ENCODE data around the gene ITGAV. TPM values are rescaled to one million over a fixed set of nuclear protein-coding genes. Genes with fewer than 3 reads are reported as not detected.

ITGAV gene
- total and polyA plus RNA-seq, 3 donors from 2014 or later, result 23.5 to 93.3 (median 62.2) TPM

DNA sequence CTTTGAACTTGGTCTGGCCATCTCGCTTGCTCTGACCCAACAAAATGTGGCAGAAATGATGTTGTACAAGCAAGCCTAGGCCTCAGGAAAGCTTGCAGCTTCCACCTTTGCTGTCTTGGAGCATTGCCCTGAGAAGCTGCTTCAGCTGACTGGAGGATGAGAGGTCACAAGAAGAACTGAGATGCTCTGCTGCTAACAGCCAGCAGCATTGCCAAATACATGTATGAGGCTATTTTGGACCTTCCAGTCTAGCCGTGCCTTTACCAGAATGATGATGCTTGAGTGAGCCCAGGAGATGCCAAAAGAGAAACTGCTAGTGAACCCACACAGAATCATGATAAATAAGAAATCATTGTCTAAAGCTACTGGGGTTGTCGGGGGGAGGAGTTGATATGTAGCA is 13.2 kb upstream of the ITGAV start:
- no peak for DNase-seq
- H3K9me3 ChIP-seq, result no peaks in the 10 kb centered on the region
- no peaks in the 10 kb centered on the region for H3K4me1 ChIP-seq
- no peak for TF ChIP-seq POLR2A (IDR thresholded peaks at IDR 0.05)
- TF ChIP-seq, protein P1, sequence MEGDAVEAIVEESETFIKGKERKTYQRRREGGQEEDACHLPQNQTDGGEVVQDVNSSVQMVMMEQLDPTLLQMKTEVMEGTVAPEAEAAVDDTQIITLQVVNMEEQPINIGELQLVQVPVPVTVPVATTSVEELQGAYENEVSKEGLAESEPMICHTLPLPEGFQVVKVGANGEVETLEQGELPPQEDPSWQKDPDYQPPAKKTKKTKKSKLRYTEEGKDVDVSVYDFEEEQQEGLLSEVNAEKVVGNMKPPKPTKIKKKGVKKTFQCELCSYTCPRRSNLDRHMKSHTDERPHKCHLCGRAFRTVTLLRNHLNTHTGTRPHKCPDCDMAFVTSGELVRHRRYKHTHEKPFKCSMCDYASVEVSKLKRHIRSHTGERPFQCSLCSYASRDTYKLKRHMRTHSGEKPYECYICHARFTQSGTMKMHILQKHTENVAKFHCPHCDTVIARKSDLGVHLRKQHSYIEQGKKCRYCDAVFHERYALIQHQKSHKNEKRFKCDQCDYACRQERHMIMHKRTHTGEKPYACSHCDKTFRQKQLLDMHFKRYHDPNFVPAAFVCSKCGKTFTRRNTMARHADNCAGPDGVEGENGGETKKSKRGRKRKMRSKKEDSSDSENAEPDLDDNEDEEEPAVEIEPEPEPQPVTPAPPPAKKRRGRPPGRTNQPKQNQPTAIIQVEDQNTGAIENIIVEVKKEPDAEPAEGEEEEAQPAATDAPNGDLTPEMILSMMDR (IDR thresholded peaks at IDR 0.05), result no peak
- H3K4me3 ChIP-seq, result no peak overlapping the region
- no peaks in the 10 kb centered on the region for H3K36me3 ChIP-seq (ENCODE audit: low read depth, missing control alignments)
- intact Hi-C loops (cut with DNase I; ENCODE audit: low total_unique reads), result no loop called here
- H3K27ac ChIP-seq, result no peak overlapping the region
- 79 to 80% methylated on average over 3 of the region's 3 CpGs for WGBS, 2 donors
- no peaks in the 10 kb centered on the region for H3K27me3 ChIP-seq

DNA sequence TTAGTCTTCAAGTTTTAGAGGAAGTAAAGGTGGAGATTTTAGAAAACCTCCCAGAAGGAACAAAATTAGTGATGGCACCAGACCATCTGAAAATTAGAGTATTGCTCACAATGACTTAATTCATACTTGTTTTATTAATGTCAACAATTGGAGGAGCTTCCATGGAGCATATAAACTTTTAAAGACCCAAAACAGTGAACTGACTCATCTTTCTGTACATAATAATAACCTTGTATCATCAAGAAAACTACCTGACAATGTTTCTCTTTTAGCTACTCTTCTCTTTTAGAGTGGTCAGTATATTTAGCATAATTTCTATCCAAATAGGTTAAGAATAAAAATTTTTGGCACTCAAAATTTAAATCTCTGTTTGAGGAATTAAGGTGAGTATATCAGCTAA is 7.2 kb upstream of the ITGAV start:
- Histone ChIP-seq H3K4me1 (no peaks in the 10 kb centered on the region), H3K9me3 (no peaks in the 10 kb centered on the region), H3K4me3 (no peak overlapping the region), H3K27ac (no peak overlapping the region), H3K36me3 (ENCODE audit: low read depth, missing control alignments) (no peaks in the 10 kb centered on the region), H3K27me3 (no peaks in the 10 kb centered on the region)
- DNase-seq, result no peak
- intact Hi-C loops (cut with DNase I; ENCODE audit: low total_unique reads), result no loop called here
- TF ChIP-seq, protein P1 (IDR thresholded peaks at IDR 0.05), result no peak
- no peak for TF ChIP-seq POLR2A (IDR thresholded peaks at IDR 0.05)

DNA sequence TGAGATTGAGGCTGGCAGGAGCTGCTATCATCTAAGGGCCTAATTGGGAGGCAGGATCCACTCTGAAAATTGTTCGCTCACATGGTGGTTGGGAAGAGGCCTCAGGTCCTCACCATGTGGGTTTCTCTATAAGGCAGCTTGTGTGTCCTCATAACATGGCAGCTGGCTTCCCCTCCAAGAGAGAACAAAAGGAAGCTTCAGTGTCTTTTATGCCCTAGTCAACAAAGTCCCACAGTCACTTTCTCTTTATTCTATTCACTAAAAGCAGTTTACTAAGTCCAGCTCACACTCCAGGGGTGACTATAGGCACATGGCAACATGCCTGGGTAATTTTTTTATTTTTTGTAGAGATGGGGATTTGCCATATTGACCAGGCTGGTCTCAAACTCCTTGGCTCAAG is 5.8 kb upstream of the ITGAV start:
- Histone ChIP-seq H3K27me3 (no peaks in the 10 kb centered on the region), H3K4me3 (no peak overlapping the region), H3K36me3 (ENCODE audit: low read depth, missing control alignments) (no peaks in the 10 kb centered on the region), H3K4me1 (peaks cover 2% of the 10 kb centered on the region), H3K9me3 (no peaks in the 10 kb centered on the region), H3K27ac (no peak overlapping the region)
- WGBS, 2 donors, result 70 to 100% methylated on average over 1 of the region's 1 CpG
- intact Hi-C loops (cut with DNase I; ENCODE audit: low total_unique reads), result no loop called here
- DNase-seq, result no peak
- TF ChIP-seq POLR2A (IDR thresholded peaks at IDR 0.05), result no peak
- TF ChIP-seq, protein P1 (IDR thresholded peaks at IDR 0.05), result no peak

DNA sequence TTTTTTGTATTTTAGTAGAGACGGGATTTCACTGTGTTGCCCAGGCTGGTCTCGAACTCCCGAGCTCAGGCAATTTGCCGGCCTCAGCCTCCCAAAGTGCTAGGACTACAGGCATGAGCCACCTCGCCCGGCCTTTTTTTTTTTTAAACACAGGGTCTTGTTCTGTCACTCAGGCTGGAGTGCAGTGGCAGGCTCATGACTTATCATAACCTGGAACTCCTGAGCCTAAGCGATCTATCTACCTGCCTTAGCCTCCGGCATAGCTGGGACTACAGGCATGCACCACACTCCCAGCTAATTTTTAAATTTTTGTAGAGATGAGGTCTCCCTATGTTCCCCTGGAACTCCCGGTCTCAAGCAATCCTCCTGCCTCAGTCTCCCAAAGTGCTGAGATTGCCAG is 1.4 kb upstream of the ITGAV start:
- H3K27ac ChIP-seq, result no peak overlapping the region
- peaks cover 12% of the 10 kb centered on the region for H3K4me1 ChIP-seq

More for the DNA sequence above, 1.4 kb upstream of the ITGAV start:
- intact Hi-C loops (cut with DNase I; ENCODE audit: low total_unique reads), result no loop called here
- TF ChIP-seq, protein P1 (IDR thresholded peaks at IDR 0.05), result no peak
- no peak for TF ChIP-seq POLR2A (IDR thresholded peaks at IDR 0.05)
- 78 to 82% methylated on average over 9 of the region's 9 CpGs for WGBS, 2 donors
- no peak for DNase-seq
- Histone ChIP-seq H3K9me3 (no peaks in the 10 kb centered on the region), H3K27me3 (no peaks in the 10 kb centered on the region), H3K36me3 (ENCODE audit: low read depth, missing control alignments) (no peaks in the 10 kb centered on the region), H3K4me3 (no peak overlapping the region)
